Measurements from ENCODE around the gene SVIL. TPM values are rescaled to one million over a fixed set of nuclear protein-coding genes. Genes with fewer than 3 reads are reported as not detected.
"Not testable (repeated sequence)": the region's sequence is repeated elsewhere in the genome, so short reads cannot be mapped to it uniquely, and the experiment has no call there.

SVIL gene
- total RNA-seq, 1 donor, result 7.8 TPM

GRCh38 chr10:29586509-29586908, 48.3 kb downstream of the SVIL start:
- H3K4me3 ChIP-seq (ENCODE audit: low read depth, low read length), result no peak overlapping the region
- no peak for DNase-seq (ENCODE audit: low read depth)
- TF ChIP-seq CTCF (IDR thresholded peaks at IDR 0.05; ENCODE audit: insufficient read depth, low read depth, low read length), result no peak

- no peak for DNase-seq (ENCODE audit: low read depth)
- H3K4me3 ChIP-seq (ENCODE audit: low read depth, low read length), result no peak overlapping the region
Observed at GRCh38 chr10:29585488-29585976, 49.2 kb downstream of the SVIL start.

GRCh38 chr10:29584436-29584835, 50.3 kb downstream of the SVIL start:
- TF ChIP-seq CTCF (IDR thresholded peaks at IDR 0.05; ENCODE audit: insufficient read depth, low read depth, low read length), result no peak

More at GRCh38 chr10:29585488-29585976, 49.2 kb downstream of the SVIL start:
- TF ChIP-seq CTCF (IDR thresholded peaks at IDR 0.05; ENCODE audit: insufficient read depth, low read depth, low read length), result no peak

GRCh38 chr10:29583674-29584073, 51.1 kb downstream of the SVIL start:
- no peak for TF ChIP-seq CTCF (IDR thresholded peaks at IDR 0.05; ENCODE audit: insufficient read depth, low read depth, low read length)
- H3K4me3 ChIP-seq (ENCODE audit: low read depth, low read length), result no peak overlapping the region
- no peak for DNase-seq (ENCODE audit: low read depth)

More at GRCh38 chr10:29584436-29584835, 50.3 kb downstream of the SVIL start:
- H3K4me3 ChIP-seq (ENCODE audit: low read depth, low read length), result no peak overlapping the region
- DNase-seq (ENCODE audit: low read depth), result no peak

- peak; percentile 64 for DNase-seq (ENCODE audit: low read depth)
- not testable (repeated sequence) for H3K4me3 ChIP-seq (ENCODE audit: low read depth, low read length)
Observed at GRCh38 chr10:29582769-29583168, 52.0 kb downstream of the SVIL start.

GRCh38 chr10:29579455-29579970, 55.3 kb downstream of the SVIL start:
- no peak overlapping the region for H3K4me3 ChIP-seq (ENCODE audit: low read depth, low read length)
- no peak for DNase-seq (ENCODE audit: low read depth)
- TF ChIP-seq CTCF (IDR thresholded peaks at IDR 0.05; ENCODE audit: insufficient read depth, low read depth, low read length), result no peak

- no peak for DNase-seq (ENCODE audit: low read depth)
- no peak overlapping the region for H3K4me3 ChIP-seq (ENCODE audit: low read depth, low read length)
- no peak for TF ChIP-seq CTCF (IDR thresholded peaks at IDR 0.05; ENCODE audit: insufficient read depth, low read depth, low read length)
Observed at GRCh38 chr10:29578457-29578856, 56.3 kb downstream of the SVIL start.

All from fibroblast of villous mesenchyme (primary cell).